GM18498 (cell line): ENCODE measurements around the gene CLCN2.

Experiments
- ATAC-seq: cut with Tn5 transposase; IDR thresholded peaks from one replicate; pipeline ENCODE4 v1.9.1; 2021; ENCODE audit warnings: mild to moderate bottlenecking, moderate library complexity; ENCODE audit not compliant: unreplicated experiment

The CLCN2 gene

GRCh38 chr3:184381261-184382224 is 20.1 kb upstream of the CLCN2 start:
- ATAC-seq: no peak

GRCh38 chr3:184380627-184381260 is 19.3 kb upstream of the CLCN2 start:
- ATAC-seq: no peak

GRCh38 chr3:184380185-184380626 is 18.8 kb upstream of the CLCN2 start:
- no peak for ATAC-seq

- ATAC-seq: no peak
Observed at GRCh38 chr3:184379358-184380184, 18.2 kb upstream of the CLCN2 start, which contains the start of gene CHRD. Gene CHRD, plus strand, starts transcription at chr3:184380054. Its CDS starts 265 bp downstream, at chr3:184380319.

- no peak for ATAC-seq
Observed at GRCh38 chr3:184378651-184379357, 17.4 kb upstream of the CLCN2 start.

- no peak for ATAC-seq
Observed at GRCh38 chr3:184377882-184378445, 16.6 kb upstream of the CLCN2 start, which contains the start of gene THPO. Gene THPO, minus strand, starts transcription at chr3:184378207. Its CDS starts 1,948 bp downstream, at chr3:184376259.

GRCh38 chr3:184377374-184377773 is 16.0 kb upstream of the CLCN2 start:
- no peak for ATAC-seq

- no peak for ATAC-seq
Observed at GRCh38 chr3:184375747-184376461, 14.5 kb upstream of the CLCN2 start.

GRCh38 chr3:184373422-184373821 is 12.0 kb upstream of the CLCN2 start:
- no peak for ATAC-seq

- no peak for ATAC-seq
Observed at GRCh38 chr3:184372911-184373310, 11.5 kb upstream of the CLCN2 start.

GRCh38 chr3:184372296-184372821 is 11.0 kb upstream of the CLCN2 start:
- ATAC-seq: no peak

- ATAC-seq: peak; percentile 85
Observed at GRCh38 chr3:184371570-184372018, 10.2 kb upstream of the CLCN2 start.

- no peak for ATAC-seq
Observed at GRCh38 chr3:184368586-184369183, 7.3 kb upstream of the CLCN2 start.

GRCh38 chr3:184368116-184368515 is 6.7 kb upstream of the CLCN2 start:
- ATAC-seq: no peak

- no peak for ATAC-seq
Observed at GRCh38 chr3:184366619-184367289, 5.3 kb upstream of the CLCN2 start.

GRCh38 chr3:184362668-184363546 is 1.5 kb upstream of the CLCN2 start:
- peak; percentile 82 for ATAC-seq
